Nephron progenitor cell (in vitro differentiated cells): ENCODE results near the gene AK4.

ENCODE experiments used
- DNase-seq: peaks from one replicate; pipeline ENCODE4 v3.0.0; 2021
- H3K27ac Mint-ChIP-seq: 2 replicates; pipeline ENCODE4 v1.8.0; 2021; ENCODE audit warnings: mild to moderate bottlenecking, moderate library complexity, mixed read lengths
- H3K27me3 Mint-ChIP-seq: 2 replicates; pipeline ENCODE4 v1.8.0; 2021; ENCODE audit warnings: mild to moderate bottlenecking, low read depth, mixed read lengths; ENCODE audit not compliant: poor library complexity
- H3K36me3 Mint-ChIP-seq: 2 replicates; pipeline ENCODE4 v1.8.0; 2021; ENCODE audit warnings: low read depth, mixed read lengths
- H3K4me1 Mint-ChIP-seq: 2 replicates; pipeline ENCODE4 v1.8.0; 2021; ENCODE audit warnings: mixed read lengths
- H3K4me3 Mint-ChIP-seq: 2 replicates; pipeline ENCODE4 v1.8.0; 2021; ENCODE audit warnings: mild to moderate bottlenecking, moderate library complexity, mixed read lengths
- H3K9me3 Mint-ChIP-seq: 2 replicates; pipeline ENCODE4 v1.8.0; 2021; ENCODE audit warnings: mild to moderate bottlenecking, moderate library complexity, mixed read lengths
- CTCF ChIP-seq: fragments of 200-600 bp; sonication (generic); IDR thresholded peaks from 2 replicates; pipeline ENCODE4 v1.5.0; 2021; ENCODE audit warnings: antibody characterized with exemption

Gene AK4

GRCh38 chr1:65229754-65230339 lies 81.8 kb downstream of the AK4 start:
- Mint-ChIP-seq H3K36me3 (peaks cover 18% of the 10 kb centered on the region), H3K27ac (no peak overlapping the region), H3K4me3 (no peak overlapping the region), H3K4me1 (no peaks in the 10 kb centered on the region), H3K27me3 (peaks cover 3% of the 10 kb centered on the region), H3K9me3 (no peaks in the 10 kb centered on the region)
- DNase-seq: no peak
- TF ChIP-seq CTCF: no peak

- no peak for DNase-seq
Measured at GRCh38 chr1:65230731-65231481, 82.9 kb downstream of the AK4 start.

GRCh38 chr1:65231718-65232330 lies 83.8 kb downstream of the AK4 start:
- TF ChIP-seq CTCF: no peak
- no peak overlapping the region for H3K27ac Mint-ChIP-seq
- H3K4me3 Mint-ChIP-seq: no peak overlapping the region
- H3K27me3 Mint-ChIP-seq: peaks cover 3% of the 10 kb centered on the region
- peaks cover 16% of the 10 kb centered on the region for H3K9me3 Mint-ChIP-seq
- no peaks in the 10 kb centered on the region for H3K4me1 Mint-ChIP-seq
- peaks cover 16% of the 10 kb centered on the region for H3K36me3 Mint-ChIP-seq
- no peak for DNase-seq

More at GRCh38 chr1:65230731-65231481, 82.9 kb downstream of the AK4 start:
- H3K4me1 Mint-ChIP-seq: no peaks in the 10 kb centered on the region
- TF ChIP-seq CTCF: no peak
- H3K36me3 Mint-ChIP-seq: peaks cover 13% of the 10 kb centered on the region
- H3K27ac Mint-ChIP-seq: no peak overlapping the region
- H3K27me3 Mint-ChIP-seq: peaks cover 3% of the 10 kb centered on the region
- H3K9me3 Mint-ChIP-seq: peaks cover 7% of the 10 kb centered on the region
- no peak overlapping the region for H3K4me3 Mint-ChIP-seq

- Mint-ChIP-seq H3K27me3 (peaks cover 5% of the 10 kb centered on the region), H3K36me3 (peaks cover 16% of the 10 kb centered on the region), H3K27ac (no peak overlapping the region), H3K4me1 (no peaks in the 10 kb centered on the region), H3K9me3 (peaks cover 19% of the 10 kb centered on the region), H3K4me3 (no peak overlapping the region)
- TF ChIP-seq CTCF: no peak
- DNase-seq: no peak
Measured at GRCh38 chr1:65232461-65232990, 84.5 kb downstream of the AK4 start.

- DNase-seq: no peak
- peaks cover 19% of the 10 kb centered on the region for H3K9me3 Mint-ChIP-seq
- H3K4me1 Mint-ChIP-seq: no peaks in the 10 kb centered on the region
- H3K4me3 Mint-ChIP-seq: no peak overlapping the region
- H3K27ac Mint-ChIP-seq: no peak overlapping the region
- TF ChIP-seq CTCF: no peak
- peaks cover 16% of the 10 kb centered on the region for H3K36me3 Mint-ChIP-seq
- peaks cover 6% of the 10 kb centered on the region for H3K27me3 Mint-ChIP-seq
Measured at GRCh38 chr1:65233782-65234181, 85.8 kb downstream of the AK4 start.
